CD14-positive monocyte (primary cell): ENCODE measurements around the gene SLC43A2. TPM values are rescaled to one million over a fixed set of nuclear protein-coding genes. Genes with fewer than 3 reads are reported as not detected.

Experiments
- DNase-seq, 3 donors: peaks; one replicate each; pipeline ENCODE4 v3.0.0-alpha.2; 2011 to 2022
- H2AFZ ChIP-seq: 2 replicates; pipeline ENCODE4 v1.6.0; 2012; ENCODE audit warnings: mild to moderate bottlenecking, low read depth, low read length, inconsistent platforms; ENCODE audit not compliant: insufficient read depth, poor library complexity, severe bottlenecking
- H3K27ac ChIP-seq, 2 donors: 1 replicate in 1 of 2; 2 replicates in 1 of 2; pipeline ENCODE4 v1.5.1; 2012 to 2013; ENCODE audit warnings: low read length in 2 of 2, control low read depth in 1 of 2, inconsistent platforms in 1 of 2, low read depth in 1 of 2, mild to moderate bottlenecking in 1 of 2
- H3K27me3 ChIP-seq, 2 donors: one replicate each; pipeline versions ENCODE4 v1.6.0 to v1.6.1; 2011 to 2013; ENCODE audit warnings: low read length in 2 of 2; ENCODE audit not compliant: control insufficient read depth in 2 of 2, insufficient read depth in 2 of 2
- H3K36me3 ChIP-seq, 2 donors: replicated peaks in 1 of 2; 1 replicate in 1 of 2; 2 replicates in 1 of 2; pipeline versions ENCODE4 v1.5.1 to v1.6.1; 2012 to 2013; ENCODE audit warnings: low read length in 2 of 2, control low read depth in 1 of 2, inconsistent platforms in 1 of 2, mild to moderate bottlenecking in 1 of 2; ENCODE audit not compliant: insufficient read depth in 2 of 2, control insufficient read depth in 1 of 2
- H3K4me1 ChIP-seq, 2 donors: 1 replicate in 1 of 2; 2 replicates in 1 of 2; pipeline versions ENCODE4 v1.5.1 to v1.6.1; 2012 to 2013; ENCODE audit warnings: low read length in 2 of 2, control low read depth in 1 of 2, inconsistent platforms in 1 of 2, mild to moderate bottlenecking in 1 of 2, moderate library complexity in 1 of 2; ENCODE audit not compliant: insufficient read depth in 2 of 2, control insufficient read depth in 1 of 2
- H3K4me2 ChIP-seq: replicated peaks from 2 replicates; pipeline ENCODE3; 2012; ENCODE audit warnings: low read length, moderate library complexity, mild to moderate bottlenecking; ENCODE audit not compliant: poor library complexity, severe bottlenecking; ENCODE audit errors: extremely low read depth
- H3K4me3 ChIP-seq, 3 experiments: fragments of 200-600 bp in 1 of 3; sonication (generic) in 1 of 3; replicated peaks in 1 of 3; 1 replicate in 2 of 3; 2 replicates in 1 of 3; pipeline ENCODE4 v1.5.1; 2011 to 2013; ENCODE audit warnings: low read length in 3 of 3, mild to moderate bottlenecking in 3 of 3, control low read depth in 2 of 3, low read depth in 2 of 3, inconsistent platforms in 1 of 3, moderate library complexity in 1 of 3
- H3K79me2 ChIP-seq: 2 replicates; pipeline ENCODE4 v1.6.0; 2012; ENCODE audit warnings: mild to moderate bottlenecking, control low read depth, inconsistent platforms, low read length, moderate library complexity; ENCODE audit not compliant: insufficient read depth
- H3K9ac ChIP-seq: 2 replicates; pipeline ENCODE4 v1.6.0; 2017; ENCODE audit warnings: low read length, mild to moderate bottlenecking; ENCODE audit not compliant: insufficient read depth, poor library complexity, severe bottlenecking
- H3K9me3 ChIP-seq, 2 donors: replicated peaks in 1 of 2; 1 replicate in 1 of 2; 2 replicates in 1 of 2; pipeline versions ENCODE4 v1.5.1 to v1.6.1; 2012 to 2013; ENCODE audit warnings: low read length in 2 of 2, control low read depth in 1 of 2; ENCODE audit not compliant: control insufficient read depth in 1 of 2, insufficient read depth in 1 of 2
- H4K20me1 ChIP-seq: 2 replicates; pipeline ENCODE4 v1.6.0; 2012; ENCODE audit warnings: mild to moderate bottlenecking, low read length, control low read depth, moderate library complexity; ENCODE audit not compliant: insufficient read depth
- H3K27ac Mint-ChIP-seq, 7 donors: one replicate each; pipeline ENCODE4 v1.8.0; 2020; ENCODE audit warnings: mild to moderate bottlenecking in 7 of 7, mixed read lengths in 7 of 7, moderate library complexity in 6 of 7, inconsistent platforms in 2 of 7
- H3K27me3 Mint-ChIP-seq, 3 donors: one replicate each; pipeline ENCODE4 v1.8.0; 2021 to 2022; ENCODE audit warnings: low read depth in 3 of 3, mild to moderate bottlenecking in 3 of 3, mixed read lengths in 3 of 3, moderate library complexity in 3 of 3, inconsistent platforms in 1 of 3
- H3K36me3 Mint-ChIP-seq, 2 donors: one replicate each; pipeline ENCODE4 v1.8.0; 2020; ENCODE audit warnings: mixed read lengths in 2 of 2, inconsistent platforms in 1 of 2, mild to moderate bottlenecking in 1 of 2
- H3K4me1 Mint-ChIP-seq: one replicate; pipeline ENCODE4 v1.8.0; 2020; ENCODE audit warnings: mild to moderate bottlenecking, mixed read lengths
- H3K4me3 Mint-ChIP-seq, 2 donors: one replicate each; pipeline ENCODE4 v1.8.0; 2020; ENCODE audit warnings: mild to moderate bottlenecking in 2 of 2, mixed read lengths in 2 of 2, moderate library complexity in 1 of 2
- H3K9me3 Mint-ChIP-seq, 7 donors: one replicate each; pipeline ENCODE4 v1.8.0; 2020 to 2022; ENCODE audit warnings: mixed read lengths in 7 of 7, mild to moderate bottlenecking in 6 of 7, moderate library complexity in 6 of 7, inconsistent platforms in 2 of 7
- WGBS: methylation state at CpG from one replicate; pipeline ENCODE4 v1.1.5; 2013; ENCODE audit warnings: missing lambda C conversion rate; ENCODE audit not compliant: insufficient coverage; 5-methylcytosine and 5-hydroxymethylcytosine counted together
- intact Hi-C, 2 donors: fragments of 100-400 bp; cut with micrococcal nuclease; formaldehyde crosslinking; loops; one replicate each; pipeline versions ENCODE4 v1.15.0 to v1.15.1; 2023
- polyA plus RNA-seq, 3 donors: library from polyadenylated mRNA; depleted of rRNA in 1 of 3; unstranded in 2 of 3; stranded (reverse) in 1 of 3; fragments of 300-500 nt in 2 of 3; fragments of >200 nt in 1 of 3; fragmentation: Illumina TruSeq in 2 of 3; gene quantifications; 1 replicate in 2 of 3; 2 replicates in 1 of 3; pipeline ENCODE4 v1.2.3, GENCODE V29; 2012 to 2021
- TF ChIP-seq, protein P1 (sequence below): fragments of 200-600 bp; IDR thresholded peaks from one replicate; pipeline ENCODE4 v1.8.0; 2022; ENCODE audit warnings: antibody characterized with exemption, mild to moderate bottlenecking

Gene SLC43A2
- polyA plus RNA-seq, 3 donors = 115 to 151 (median 117) TPM

- H3K9ac ChIP-seq = peak overlapping the region; percentile 73
- H3K4me1 Mint-ChIP-seq = peaks cover 42% of the 10 kb centered on the region
- peak overlapping the region; percentile 84 to 91 for H3K4me3 Mint-ChIP-seq
- H3K9me3 ChIP-seq = no peaks in the 10 kb centered on the region
- peak overlapping the region; percentile 74 for H2AFZ ChIP-seq
- no peaks in the 10 kb centered on the region for H4K20me1 ChIP-seq
- peak overlapping the region; percentile 25 to 81 (median 54) for H3K4me3 ChIP-seq
- H3K27me3 Mint-ChIP-seq = peaks cover 0 to 20% (median 7%) of the 10 kb centered on the region in 3 donors
- 6% methylated on average over 15 of the region's 15 CpGs for WGBS
- peak; percentile 82 to 98 (median 88) for DNase-seq
- H3K9me3 Mint-ChIP-seq = peaks cover 0 to 3% (median 0%) of the 10 kb centered on the region in 7 donors
- no peaks in the 10 kb centered on the region for H3K79me2 ChIP-seq
- TF ChIP-seq, protein P1, sequence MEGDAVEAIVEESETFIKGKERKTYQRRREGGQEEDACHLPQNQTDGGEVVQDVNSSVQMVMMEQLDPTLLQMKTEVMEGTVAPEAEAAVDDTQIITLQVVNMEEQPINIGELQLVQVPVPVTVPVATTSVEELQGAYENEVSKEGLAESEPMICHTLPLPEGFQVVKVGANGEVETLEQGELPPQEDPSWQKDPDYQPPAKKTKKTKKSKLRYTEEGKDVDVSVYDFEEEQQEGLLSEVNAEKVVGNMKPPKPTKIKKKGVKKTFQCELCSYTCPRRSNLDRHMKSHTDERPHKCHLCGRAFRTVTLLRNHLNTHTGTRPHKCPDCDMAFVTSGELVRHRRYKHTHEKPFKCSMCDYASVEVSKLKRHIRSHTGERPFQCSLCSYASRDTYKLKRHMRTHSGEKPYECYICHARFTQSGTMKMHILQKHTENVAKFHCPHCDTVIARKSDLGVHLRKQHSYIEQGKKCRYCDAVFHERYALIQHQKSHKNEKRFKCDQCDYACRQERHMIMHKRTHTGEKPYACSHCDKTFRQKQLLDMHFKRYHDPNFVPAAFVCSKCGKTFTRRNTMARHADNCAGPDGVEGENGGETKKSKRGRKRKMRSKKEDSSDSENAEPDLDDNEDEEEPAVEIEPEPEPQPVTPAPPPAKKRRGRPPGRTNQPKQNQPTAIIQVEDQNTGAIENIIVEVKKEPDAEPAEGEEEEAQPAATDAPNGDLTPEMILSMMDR = no peak
- peak overlapping the region; percentile 54 to 97 (median 93) for H3K27ac Mint-ChIP-seq
- peaks cover 18 to 22% of the 10 kb centered on the region in 2 donors for H3K36me3 Mint-ChIP-seq
- no peaks in the 10 kb centered on the region for H3K36me3 ChIP-seq
- peak overlapping the region; percentile 88 for H3K4me2 ChIP-seq
- intact Hi-C loops = loop anchor here (5.0 to 10.0 kb wide), 6 partner anchors 32 to 750 kb away; partner anchors contain the start of gene TLCD2 (in 1 of the 2)
- H3K4me1 ChIP-seq = peaks cover 41 to 54% of the 10 kb centered on the region in 2 donors
- no peaks in the 10 kb centered on the region for H3K27me3 ChIP-seq
- peak overlapping the region; percentile 62 to 88 for H3K27ac ChIP-seq
Measured at GRCh38 chr17:1644493-1645206, 16.0 kb upstream of the SLC43A2 start.

GRCh38 chr17:1643999-1644492 is 15.4 kb upstream of the SLC43A2 start:
- intact Hi-C loops = loop anchor here in 1 of 2 donors (10.0 kb wide), 4 partner anchors 71 to 751 kb away; partner anchors contain the start of gene TLCD2
- Mint-ChIP-seq H3K4me1 (peaks cover 42% of the 10 kb centered on the region), H3K4me3 (peak overlapping the region; percentile 84 to 91), H3K27ac (peak overlapping the region; percentile 47 to 97 (median 91)), H3K9me3 (peaks cover 0 to 3% (median 0%) of the 10 kb centered on the region in 7 donors), H3K27me3 (peaks cover 0 to 20% (median 8%) of the 10 kb centered on the region in 3 donors), H3K36me3 (peaks cover 20 to 28% of the 10 kb centered on the region in 2 donors)
- peak; percentile 25 to 67 (median 29) for DNase-seq
- no peaks in the 10 kb centered on the region for H3K79me2 ChIP-seq
- TF ChIP-seq, protein P1 = no peak
- WGBS = 1% methylated on average over 11 of the region's 13 CpGs
- H3K4me3 ChIP-seq = peak overlapping the region; percentile 1 to 81 (median 36)
- no peaks in the 10 kb centered on the region for H3K27me3 ChIP-seq
- H3K4me1 ChIP-seq = peaks cover 41 to 52% of the 10 kb centered on the region in 2 donors
- peak overlapping the region; percentile 88 for H3K4me2 ChIP-seq
- no peaks in the 10 kb centered on the region for H3K36me3 ChIP-seq
- peak overlapping the region; percentile 50 for H2AFZ ChIP-seq
- no peaks in the 10 kb centered on the region for H4K20me1 ChIP-seq
- no peaks in the 10 kb centered on the region for H3K9me3 ChIP-seq
- peak overlapping the region; percentile 73 for H3K9ac ChIP-seq
- peak overlapping the region; percentile 57 to 88 for H3K27ac ChIP-seq
